Measurements from ENCODE around the gene INPP5B. TPM values are rescaled to one million over a fixed set of nuclear protein-coding genes. Genes with fewer than 3 reads are reported as not detected.

INPP5B gene
- total and polyA plus RNA-seq, 2 experiments from 2014 or later = 10.0 to 34.3 TPM

DNA sequence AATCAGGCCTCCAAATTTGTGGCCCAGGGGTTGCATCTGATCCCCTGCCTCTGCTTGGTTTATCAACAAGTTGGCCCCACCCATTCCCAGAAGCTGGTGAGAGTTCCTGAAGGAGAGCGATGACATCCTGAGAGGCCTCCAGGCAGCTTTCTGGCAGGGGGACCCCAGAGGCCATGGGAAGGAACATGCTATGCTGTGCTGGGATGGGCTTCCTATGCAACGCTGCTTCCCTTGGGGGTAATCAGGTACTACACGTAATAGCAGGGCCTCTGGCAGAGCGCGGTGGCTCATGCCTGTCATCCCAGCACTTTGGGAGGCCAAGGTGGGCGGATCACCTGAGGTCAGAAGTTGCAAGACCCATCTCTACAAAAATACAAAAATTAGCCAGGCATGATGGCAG, 79.1 kb downstream of the INPP5B start:
- Histone ChIP-seq H3F3A (ENCODE audit: insufficient read depth) (peaks cover 7% of the 10 kb centered on the region; the same call in 1 of the 2 replicates), H3K9me3 (ENCODE audit: low read depth) (no peaks in the 10 kb centered on the region), H2AFZ (no peak overlapping the region), H4K20me1 (ENCODE audit: insufficient read depth) (no peaks in the 10 kb centered on the region), H3K4me2 (ENCODE audit: unreplicated experiment) (no peak overlapping the region), H3K27me3 (replicated peaks; ENCODE audit: insufficient read depth) (no peaks in the 10 kb centered on the region), H3K79me2 (ENCODE audit: insufficient read depth) (no peaks in the 10 kb centered on the region), H3K9me2 (ENCODE audit: insufficient read depth) (no peaks in the 10 kb centered on the region), H3K4me1 (ENCODE audit: insufficient read depth) (no peaks in the 10 kb centered on the region; the same call in 1 of the 2 replicates), H3K4me3 (no peak overlapping the region), H3K9ac (no peak overlapping the region), H3K36me3 (ENCODE audit: low read depth) (peaks cover 38% of the 10 kb centered on the region; the same call in 1 of the 2 replicates), H3K27ac (no peak overlapping the region)
- TF ChIP-seq EZH2phosphoT487 (IDR thresholded peaks at IDR 0.05; ENCODE audit: insufficient read depth, low read depth) = no peak
- no peak for TF ChIP-seq EZH2 (IDR thresholded peaks at IDR 0.05; ENCODE audit: insufficient read depth, poor library complexity, severe bottlenecking)
- in situ Hi-C loops (cut with MboI) = no loop called here
- 96% methylated on average over 6 of the region's 6 CpGs for WGBS, 2 experiments (ENCODE audit: low coverage in 1 of 2, low lambda C conversion rate in 2 of 2, missing lambda C conversion rate in 2 of 2)
- no peak for DNase-seq

GRCh38 chr1:37866491-37866890, 80.4 kb downstream of the INPP5B start:
- no peaks in the 10 kb centered on the region for H3K9me3 ChIP-seq (ENCODE audit: low read depth)
- no peak overlapping the region for H3K4me2 ChIP-seq (ENCODE audit: unreplicated experiment)
- no peak for DNase-seq
- no peaks in the 10 kb centered on the region; the same call in 1 of the 2 replicates for H3K4me1 ChIP-seq (ENCODE audit: insufficient read depth)
- H4K20me1 ChIP-seq (ENCODE audit: insufficient read depth) = no peaks in the 10 kb centered on the region
- WGBS, 2 experiments (ENCODE audit: low coverage in 1 of 2, low lambda C conversion rate in 2 of 2, missing lambda C conversion rate in 2 of 2) = 100% methylated on average over 1 of the region's 1 CpG
- TF ChIP-seq EZH2 (IDR thresholded peaks at IDR 0.05; ENCODE audit: insufficient read depth, poor library complexity, severe bottlenecking) = no peak
- no peak for TF ChIP-seq EZH2phosphoT487 (IDR thresholded peaks at IDR 0.05; ENCODE audit: insufficient read depth, low read depth)
- H3F3A ChIP-seq (ENCODE audit: insufficient read depth) = peaks cover 7% of the 10 kb centered on the region; the same call in 1 of the 2 replicates
- no peaks in the 10 kb centered on the region for H3K79me2 ChIP-seq (ENCODE audit: insufficient read depth)
- peaks cover 35% of the 10 kb centered on the region; the same call in 1 of the 2 replicates for H3K36me3 ChIP-seq (ENCODE audit: low read depth)
- H3K4me3 ChIP-seq = no peak overlapping the region
- no peaks in the 10 kb centered on the region for H3K9me2 ChIP-seq (ENCODE audit: insufficient read depth)
- H3K9ac ChIP-seq = no peak overlapping the region
- in situ Hi-C loops (cut with MboI) = no loop called here
- no peaks in the 10 kb centered on the region for H3K27me3 ChIP-seq (replicated peaks; ENCODE audit: insufficient read depth)
- no peak overlapping the region for H2AFZ ChIP-seq
- 0 out of 2 replicates have a peak overlapping the region, but pooled peaks have one; percentile 47 for H3K27ac ChIP-seq

GRCh38 chr1:37865348-37866120, 81.3 kb downstream of the INPP5B start:
- WGBS, 2 experiments (ENCODE audit: low coverage in 1 of 2, low lambda C conversion rate in 2 of 2, missing lambda C conversion rate in 2 of 2) = 68 to 76% methylated on average over 6 of the region's 6 CpGs

GRCh38 chr1:37862330-37862729, 84.5 kb downstream of the INPP5B start:
- H3K27ac ChIP-seq = no peak overlapping the region
- no peak for DNase-seq
- no peak overlapping the region for H3K4me2 ChIP-seq (ENCODE audit: unreplicated experiment)
- H3K9ac ChIP-seq = no peak overlapping the region
- peaks cover 18% of the 10 kb centered on the region for H3F3A ChIP-seq (ENCODE audit: insufficient read depth)
- no peak overlapping the region for H3K4me3 ChIP-seq
- no peaks in the 10 kb centered on the region for H3K9me2 ChIP-seq (ENCODE audit: insufficient read depth)
- H2AFZ ChIP-seq = no peak overlapping the region
- no peaks in the 10 kb centered on the region for H3K9me3 ChIP-seq (ENCODE audit: low read depth)
- no peaks in the 10 kb centered on the region for H3K27me3 ChIP-seq (replicated peaks; ENCODE audit: insufficient read depth)
- in situ Hi-C loops (cut with MboI) = no loop called here
- H3K79me2 ChIP-seq (ENCODE audit: insufficient read depth) = peaks cover 21% of the 10 kb centered on the region
- H4K20me1 ChIP-seq (ENCODE audit: insufficient read depth) = no peaks in the 10 kb centered on the region
- TF ChIP-seq EZH2phosphoT487 (IDR thresholded peaks at IDR 0.05; ENCODE audit: insufficient read depth, low read depth) = no peak
- TF ChIP-seq EZH2 (IDR thresholded peaks at IDR 0.05; ENCODE audit: insufficient read depth, poor library complexity, severe bottlenecking) = no peak
- peaks cover 24% of the 10 kb centered on the region; the same call in 1 of the 2 replicates for H3K36me3 ChIP-seq (ENCODE audit: low read depth)
- WGBS, 2 experiments (ENCODE audit: low coverage in 1 of 2, low lambda C conversion rate in 2 of 2, missing lambda C conversion rate in 2 of 2) = 82 to 85% methylated on average over 3 of the region's 3 CpGs
- peaks cover 13% of the 10 kb centered on the region for H3K4me1 ChIP-seq (ENCODE audit: insufficient read depth)

More at GRCh38 chr1:37865348-37866120, 81.3 kb downstream of the INPP5B start:
- Histone ChIP-seq H3K9ac (no peak overlapping the region), H3K9me2 (ENCODE audit: insufficient read depth) (no peaks in the 10 kb centered on the region), H3F3A (ENCODE audit: insufficient read depth) (peaks cover 14% of the 10 kb centered on the region), H3K9me3 (ENCODE audit: low read depth) (no peaks in the 10 kb centered on the region), H2AFZ (no peak overlapping the region), H3K27ac (peak overlapping the region; percentile 47), H4K20me1 (ENCODE audit: insufficient read depth) (no peaks in the 10 kb centered on the region), H3K4me1 (ENCODE audit: insufficient read depth) (peaks cover under 1% of the 10 kb centered on the region), H3K4me3 (no peak overlapping the region), H3K4me2 (ENCODE audit: unreplicated experiment) (no peak overlapping the region), H3K79me2 (ENCODE audit: insufficient read depth) (no peaks in the 10 kb centered on the region), H3K36me3 (ENCODE audit: low read depth) (peaks cover 39% of the 10 kb centered on the region; the same call in 1 of the 2 replicates), H3K27me3 (replicated peaks; ENCODE audit: insufficient read depth) (no peaks in the 10 kb centered on the region)
- in situ Hi-C loops (cut with MboI) = no loop called here
- TF ChIP-seq EZH2phosphoT487 (IDR thresholded peaks at IDR 0.05; ENCODE audit: insufficient read depth, low read depth) = no peak
- no peak for TF ChIP-seq EZH2 (IDR thresholded peaks at IDR 0.05; ENCODE audit: insufficient read depth, poor library complexity, severe bottlenecking)
- peak; percentile 72 for DNase-seq

All from GM23248 (cell line).